GM19455 (cell line): ENCODE measurements around the gene KCNIP3.

Experiments
- ATAC-seq: cut with Tn5 transposase; IDR thresholded peaks from one replicate; pipeline ENCODE4 v1.9.1; 2021; ENCODE audit not compliant: unreplicated experiment

KCNIP3 gene

GRCh38 chr2:95294579-95295250 is 2.4 kb upstream of the KCNIP3 start:
- no peak for ATAC-seq

GRCh38 chr2:95295376-95295775 is 1.8 kb upstream of the KCNIP3 start:
- no peak for ATAC-seq

- no peak for ATAC-seq
Measured at GRCh38 chr2:95296011-95296410, 1.1 kb upstream of the KCNIP3 start.

- ATAC-seq = no peak
Measured at GRCh38 chr2:95297639-95298395, 670 bp downstream of the KCNIP3 start.

GRCh38 chr2:95298486-95299111 is 1.5 kb downstream of the KCNIP3 start:
- no peak for ATAC-seq

- no peak for ATAC-seq
Measured at GRCh38 chr2:95299961-95300360, 2.8 kb downstream of the KCNIP3 start.

GRCh38 chr2:95300450-95300849 is 3.3 kb downstream of the KCNIP3 start:
- ATAC-seq = no peak

- no peak for ATAC-seq
Measured at GRCh38 chr2:95301186-95301585, 4.0 kb downstream of the KCNIP3 start.

- no peak for ATAC-seq
Measured at GRCh38 chr2:95301876-95302641, 4.9 kb downstream of the KCNIP3 start.

- no peak for ATAC-seq
Measured at GRCh38 chr2:95303191-95303919, 6.2 kb downstream of the KCNIP3 start.

GRCh38 chr2:95305380-95306061 is 8.4 kb downstream of the KCNIP3 start:
- ATAC-seq = no peak

- no peak for ATAC-seq
Measured at GRCh38 chr2:95306336-95306895, 9.3 kb downstream of the KCNIP3 start.

- ATAC-seq = no peak
Measured at GRCh38 chr2:95307036-95307435, 9.9 kb downstream of the KCNIP3 start.

- no peak for ATAC-seq
Measured at GRCh38 chr2:95307878-95308277, 10.7 kb downstream of the KCNIP3 start.

GRCh38 chr2:95308426-95308990 is 11.4 kb downstream of the KCNIP3 start:
- no peak for ATAC-seq

GRCh38 chr2:95309599-95309998 is 12.5 kb downstream of the KCNIP3 start:
- no peak for ATAC-seq

GRCh38 chr2:95310216-95310615 is 13.1 kb downstream of the KCNIP3 start:
- no peak for ATAC-seq

GRCh38 chr2:95310651-95311050 is 13.5 kb downstream of the KCNIP3 start:
- no peak for ATAC-seq

GRCh38 chr2:95311815-95312542 is 14.8 kb downstream of the KCNIP3 start:
- ATAC-seq = no peak
